HCT116 (cell line): ENCODE measurements around the gene ITSN1. TPM values are rescaled to one million over a fixed set of nuclear protein-coding genes. Genes with fewer than 3 reads are reported as not detected.

Source experiments
- ATAC-seq: fragments of 200-7000 bp; cut with Tn5 transposase; 2 replicates; pipeline ENCODE4 v1.9.1; 2020; ENCODE audit warnings: mild to moderate bottlenecking, moderate library complexity
- BruUV-seq: library from RNA; stranded (reverse); fragments of 400-500 nt; replicated peaks from 2 replicates; lab custom pipeline; 2021; lab: Mats Ljungman, UMichigan
- CTCF ChIA-PET: fragments of 300-600 bp; sonication (Branson Sonifier 250); formaldehyde crosslinking; loops from one replicate; lab custom pipeline; 2021; ENCODE audit warnings: antibody characterized with exemption; lab: Charles Lee
- POLR2A ChIA-PET: fragments of 300-600, 350-600 bp; sonication (Branson Sonifier 250); formaldehyde crosslinking; loops from one replicate; lab custom pipeline; 2021; ENCODE audit warnings: antibody characterized with exemption; lab: Charles Lee
- RAD21 ChIA-PET, 2 experiments: fragments of 300-600 bp; sonication (Branson Sonifier 250); formaldehyde crosslinking; loops; one replicate each; lab custom pipeline; 2023; ENCODE audit warnings: low total read pairs in 2 of 2; ENCODE audit not compliant: uncharacterized antibody in 2 of 2, unreplicated experiment in 2 of 2, low non-redundant PET in 1 of 2; lab: Charles Lee
- DNase-seq: peaks from one replicate; pipeline ENCODE4 v3.0.0-alpha.2; 2010; ENCODE audit warnings: low read depth, low spot score
- H2AFZ ChIP-seq: fragments of 200-600 bp; shearing (Covaris generic), sonication (generic); 2 replicates; pipeline ENCODE4 v1.6.1; 2017; ENCODE audit warnings: low read depth, mixed run types, mixed read lengths, antibody characterized with exemption, low read length; ENCODE audit not compliant: poor library complexity, severe bottlenecking
- H3K27ac ChIP-seq: 2 replicates; pipeline ENCODE4 v1.5.1; 2012; ENCODE audit warnings: low read depth, low read length
- H3K27me3 ChIP-seq: fragments of 200-600 bp; sonication (generic); 2 replicates; pipeline ENCODE4 v1.6.1; 2016; ENCODE audit warnings: mixed run types, low read length, mixed read lengths; ENCODE audit not compliant: insufficient read depth
- H3K36me3 ChIP-seq, 2 experiments: fragments of 200-500 bp in 1 of 2; fragments of 200-600 bp in 1 of 2; sonication (Bioruptor generic) in 1 of 2; sonication (generic) in 1 of 2; 2 replicates each; pipeline versions ENCODE4 v1.5.1 to v1.6.1; 2014 to 2016; ENCODE audit warnings: low read length in 2 of 2, inconsistent platforms in 1 of 2, mixed read lengths in 1 of 2, mixed run types in 1 of 2; ENCODE audit not compliant: insufficient read depth in 2 of 2, control insufficient read depth in 1 of 2
- H3K4me1 ChIP-seq, 2 experiments: fragments of 200-600 bp in 1 of 2; sonication (generic) in 1 of 2; 2 replicates each; pipeline versions ENCODE4 v1.5.1 to v1.6.1; 2012 to 2017; ENCODE audit warnings: low read length in 2 of 2, inconsistent platforms in 1 of 2, mild to moderate bottlenecking in 1 of 2, mixed read lengths in 1 of 2, mixed run types in 1 of 2, moderate library complexity in 1 of 2; ENCODE audit not compliant: insufficient read depth in 2 of 2, control insufficient read depth in 1 of 2
- H3K4me2 ChIP-seq: fragments of 200-600 bp; sonication (generic); 2 replicates; pipeline ENCODE4 v1.6.1; 2017; ENCODE audit warnings: mixed run types, low read length, mixed read lengths
- H3K4me3 ChIP-seq, 2 experiments: fragments of 200-600 bp in 1 of 2; sonication (generic) in 1 of 2; replicated peaks in 1 of 2; 2 replicates each; pipeline ENCODE4 v1.5.1; 2011 to 2016; ENCODE audit warnings: low read length in 2 of 2, control low read depth in 1 of 2, low read depth in 1 of 2, mild to moderate bottlenecking in 1 of 2, mixed read lengths in 1 of 2, mixed run types in 1 of 2
- H3K79me2 ChIP-seq: fragments of 200-600 bp; sonication (generic); 2 replicates; pipeline ENCODE4 v1.6.1; 2017; ENCODE audit warnings: mild to moderate bottlenecking, mixed run types, low read length, moderate library complexity, mixed read lengths; ENCODE audit not compliant: insufficient read depth
- H3K9ac ChIP-seq: fragments of 200-600 bp; sonication (generic); 2 replicates; pipeline ENCODE4 v1.6.1; 2016; ENCODE audit warnings: low read length, mixed read lengths
- H3K9me2 ChIP-seq: fragments of 200-600 bp; sonication (generic), shearing (Covaris generic); 2 replicates; pipeline ENCODE4 v1.6.1; 2017; ENCODE audit warnings: mixed run types, mild to moderate bottlenecking, moderate library complexity; ENCODE audit not compliant: insufficient read depth
- H3K9me3 ChIP-seq, 2 experiments: fragments of 200-500 bp in 1 of 2; fragments of 200-600 bp in 1 of 2; sonication (Bioruptor generic) in 1 of 2; sonication (generic) in 1 of 2; 2 replicates each; pipeline ENCODE4 v1.6.1; 2014 to 2017; ENCODE audit warnings: low read length in 2 of 2, mixed read lengths in 2 of 2, inconsistent platforms in 1 of 2, low read depth in 1 of 2, mild to moderate bottlenecking in 1 of 2, mixed run types in 1 of 2, moderate library complexity in 1 of 2; ENCODE audit not compliant: control insufficient read depth in 1 of 2, insufficient read depth in 1 of 2
- H4K20me1 ChIP-seq: fragments of 200-600 bp; sonication (generic), shearing (Covaris generic); 2 replicates; pipeline ENCODE4 v1.6.1; 2017; ENCODE audit warnings: mixed run types, mild to moderate bottlenecking, moderate library complexity; ENCODE audit not compliant: insufficient read depth
- ATF3 ChIP-seq: IDR thresholded peaks from 2 replicates; pipeline ENCODE4 v1.6.1; 2012
- CEBPB ChIP-seq: IDR thresholded peaks from 2 replicates; pipeline ENCODE4 v1.6.1; 2012; ENCODE audit warnings: low read depth
- ELF1 ChIP-seq: IDR thresholded peaks from 2 replicates; pipeline ENCODE4 v1.6.1; 2012; ENCODE audit warnings: low read depth, borderline replicate concordance
- EZH2phosphoT487 ChIP-seq: fragments of 200-600 bp; IDR thresholded peaks from 2 replicates; pipeline ENCODE4 v1.6.1; 2018; ENCODE audit warnings: antibody characterized with exemption, borderline replicate concordance
- FOSL1 ChIP-seq: IDR thresholded peaks from 2 replicates; pipeline ENCODE4 v1.6.1; 2012; ENCODE audit warnings: low read depth
- JUND ChIP-seq: IDR thresholded peaks from 2 replicates; pipeline ENCODE4 v1.6.1; 2012
- MAX ChIP-seq: IDR thresholded peaks from 2 replicates; pipeline ENCODE4 v1.6.1; 2012
- POLR2A ChIP-seq: IDR thresholded peaks from 2 replicates; pipeline ENCODE4 v1.7.0; 2011; ENCODE audit warnings: borderline replicate concordance; ENCODE audit not compliant: insufficient read depth, insufficient read length; ENCODE audit errors: extremely low read depth
- POLR2AphosphoS5 ChIP-seq: IDR thresholded peaks from 2 replicates; pipeline ENCODE4 v1.6.1; 2011; ENCODE audit warnings: mild to moderate bottlenecking, low read depth, low read length, moderate library complexity
- SIN3A ChIP-seq: IDR thresholded peaks from 2 replicates; pipeline ENCODE4 v1.6.1; 2012; ENCODE audit warnings: low read depth
- SP1 ChIP-seq: IDR thresholded peaks from 2 replicates; pipeline ENCODE4 v1.6.1; 2012; ENCODE audit warnings: low read depth
- SRF ChIP-seq: IDR thresholded peaks from 2 replicates; pipeline ENCODE4 v1.6.1; 2012; ENCODE audit warnings: low read depth
- TCF7L2 ChIP-seq: IDR thresholded peaks from 2 replicates; pipeline ENCODE4 v1.7.0; 2011; ENCODE audit warnings: borderline replicate concordance, inconsistent platforms; ENCODE audit not compliant: insufficient read depth, insufficient read length; ENCODE audit errors: extremely low read depth
- YY1 ChIP-seq: IDR thresholded peaks from 2 replicates; pipeline ENCODE4 v1.6.1; 2011; ENCODE audit warnings: low read length, low read depth, moderate library complexity, mild to moderate bottlenecking; ENCODE audit not compliant: insufficient replicate concordance; ENCODE audit errors: extremely low read depth
- ZFX ChIP-seq: fragments of 450-650 bp; IDR thresholded peaks from 2 replicates; pipeline ENCODE4 v1.6.1; 2017
- ZNF274 ChIP-seq: fragments of 200-500 bp; sonication (Bioruptor generic); IDR thresholded peaks from 2 replicates; pipeline ENCODE4 v1.6.1; 2014; ENCODE audit warnings: mild to moderate bottlenecking, low read depth, low read length, inconsistent platforms
- intact Hi-C: fragments of 100-400 bp; cut with micrococcal nuclease; formaldehyde crosslinking; loops from 2 replicates; pipeline ENCODE4 v1.10.0; 2022
- total RNA-seq: library from RNA; stranded (reverse); gene quantifications from one replicate; pipeline ENCODE4 v1.2.1, GENCODE V29; 2021; ENCODE audit not compliant: unreplicated experiment

The ITSN1 gene
- total RNA-seq, 1 experiment from 2014 or later = 25.8 TPM

GRCh38 chr21:33680870-33681269 is 38.6 kb downstream of the ITSN1 start:
- H4K20me1 ChIP-seq = no peaks in the 10 kb centered on the region
- no TSS peak for BruUV-seq
- no peaks in the 10 kb centered on the region for H3K27me3 ChIP-seq
- TF ChIP-seq SIN3A (no peak), ZNF274 (no peak), ELF1 (no peak), POLR2A (no peak), EZH2phosphoT487 (no peak), MAX (no peak), CEBPB (no peak), POLR2AphosphoS5 (no peak), ZFX (no peak), JUND (no peak), SRF (no peak), TCF7L2 (no peak), FOSL1 (no peak), SP1 (no peak), ATF3 (no peak), YY1 (no peak)
- RAD21 ChIA-PET = no interaction called here
- H3K9me2 ChIP-seq = no peaks in the 10 kb centered on the region
- H3K27ac ChIP-seq = no peak overlapping the region
- H3K4me3 ChIP-seq = no peak overlapping the region
- CTCF ChIA-PET = no interaction called here
- H3K79me2 ChIP-seq = peaks cover 56% of the 10 kb centered on the region
- H2AFZ ChIP-seq = no peak overlapping the region
- no peak overlapping the region for H3K4me2 ChIP-seq
- DNase-seq = no peak
- no peaks in the 10 kb centered on the region for H3K36me3 ChIP-seq
- H3K9ac ChIP-seq = no peak overlapping the region
- H3K9me3 ChIP-seq = no peaks in the 10 kb centered on the region
- H3K4me1 ChIP-seq = peaks cover 46 to 61% of the 10 kb centered on the region in 2 experiments
- no peak for ATAC-seq
- POLR2A ChIA-PET = no interaction called here
- intact Hi-C loops = no loop called here
